Mesenteric fat pad (tissue), 1 donor: ENCODE results near the gene ESF1. TPM values are rescaled to one million over a fixed set of nuclear protein-coding genes. Genes with fewer than 3 reads are reported as not detected.
"Not testable (repeated sequence)": the region's sequence is repeated elsewhere in the genome, so short reads cannot be mapped to it uniquely, and the experiment has no call there.

ENCODE experiments used
- DNase-seq: peaks from one replicate; pipeline ENCODE4 v3.0.0-alpha.2; 2020; ENCODE audit warnings: low spot score
- total RNA-seq: library from RNA; stranded (reverse); fragmentation: NEBNext Ultra II Directional; extraction: Animal tissue kit (Norgen Biotek cat#: 25700); gene quantifications from one replicate; pipeline ENCODE4 v1.2.1, GENCODE V29; 2021
- donor health status: DM: yes; HTN: yes; CAD: no.

ESF1 gene
- total RNA-seq, 1 donor from 2014 or later = 17.3 TPM

- no peak for DNase-seq
These were observed 38.9 kb downstream of the ESF1 start for GRCh38 chr20:13745784-13746183.

GRCh38 chr20:13744352-13744751 is 40.4 kb downstream of the ESF1 start:
- no peak for DNase-seq

- no peak for DNase-seq
These were observed 42.8 kb downstream of the ESF1 start for GRCh38 chr20:13741879-13742278.

GRCh38 chr20:13739731-13740649 is 44.7 kb downstream of the ESF1 start:
- DNase-seq = no peak

GRCh38 chr20:13738187-13738586 is 46.5 kb downstream of the ESF1 start:
- DNase-seq = not testable (repeated sequence)

- DNase-seq = no peak
These were observed 48.1 kb downstream of the ESF1 start for GRCh38 chr20:13736436-13737191.

- DNase-seq = no peak
These were observed 48.9 kb downstream of the ESF1 start for GRCh38 chr20:13735826-13736225.

GRCh38 chr20:13723011-13723410 is 61.7 kb downstream of the ESF1 start:
- no peak for DNase-seq

- no peak for DNase-seq
These were observed 66.5 kb downstream of the ESF1 start for GRCh38 chr20:13718171-13718570.

- no peak for DNase-seq
These were observed 67.1 kb downstream of the ESF1 start for GRCh38 chr20:13717631-13718044.

- no peak for DNase-seq
These were observed 69.5 kb downstream of the ESF1 start for GRCh38 chr20:13715171-13715570.

- no peak for DNase-seq
These were observed 76.5 kb downstream of the ESF1 start for GRCh38 chr20:13708234-13708633.

GRCh38 chr20:13703265-13703664 is 81.5 kb downstream of the ESF1 start:
- DNase-seq = no peak

GRCh38 chr20:13701486-13701885 is 83.2 kb downstream of the ESF1 start:
- no peak for DNase-seq

GRCh38 chr20:13700761-13701160 is 84.0 kb downstream of the ESF1 start:
- DNase-seq = no peak

- DNase-seq = no peak
These were observed 90.1 kb downstream of the ESF1 start for GRCh38 chr20:13694420-13695150.

- no peak for DNase-seq
These were observed 91.7 kb downstream of the ESF1 start for GRCh38 chr20:13692802-13693736.

GRCh38 chr20:13690943-13691342 is 93.8 kb downstream of the ESF1 start:
- no peak for DNase-seq

GRCh38 chr20:13687815-13688214 is 96.9 kb downstream of the ESF1 start:
- DNase-seq = no peak

GRCh38 chr20:13685623-13686022 is 99.1 kb downstream of the ESF1 start:
- no peak for DNase-seq
